Measurements from ENCODE around the gene NME9. TPM values are rescaled to one million over a fixed set of nuclear protein-coding genes. Genes with fewer than 3 reads are reported as not detected.

NME9 gene
- total RNA-seq, 4 donors from 2014 or later = 0.40 TPM; not detected in 3

GRCh38 chr3:138354376-138354775 lies 24.7 kb upstream of the NME9 start:
- Histone ChIP-seq H3K4me1 (peaks cover 48 to 60% (median 56%) of the 10 kb centered on the region in 4 donors), H3K27ac (replicated peaks in 1 of 4) (no peak overlapping the region)

GRCh38 chr3:138351916-138352550 lies 22.4 kb upstream of the NME9 start:
- TF ChIP-seq POLR2AphosphoS5 (IDR thresholded peaks at IDR 0.05) (no peak), EP300 (IDR thresholded peaks at IDR 0.05) (no peak), POLR2A (IDR thresholded peaks at IDR 0.05; ENCODE audit: low read depth) (no peak), CTCF (IDR thresholded peaks at IDR 0.05) (no peak)
- Histone ChIP-seq H3K36me3 (peaks cover 5 to 12% (median 10%) of the 10 kb centered on the region in 4 donors), H3K4me3 (no peak overlapping the region), H3K9me3 (no peaks in the 10 kb centered on the region), H3K4me1 (peaks cover 32 to 47% (median 43%) of the 10 kb centered on the region in 4 donors), H3K27ac (replicated peaks in 1 of 4) (no peak overlapping the region), H3K27me3 (no peaks in the 10 kb centered on the region)
- intact Hi-C loops (cut with DNase I) = no loop called here
- no peak for DNase-seq (ENCODE audit: extremely low spot score)
- 81% methylated on average over 2 of the region's 5 CpGs for WGBS

More at GRCh38 chr3:138354376-138354775, 24.7 kb upstream of the NME9 start:
- Histone ChIP-seq H3K4me3 (no peak overlapping the region), H3K27me3 (no peaks in the 10 kb centered on the region), H3K9me3 (no peaks in the 10 kb centered on the region), H3K36me3 (peaks cover 5 to 19% (median 10%) of the 10 kb centered on the region in 4 donors)
- intact Hi-C loops (cut with DNase I) = no loop called here
- TF ChIP-seq CTCF (IDR thresholded peaks at IDR 0.05) (no peak), EP300 (IDR thresholded peaks at IDR 0.05) (no peak), POLR2A (IDR thresholded peaks at IDR 0.05; ENCODE audit: low read depth) (no peak), POLR2AphosphoS5 (IDR thresholded peaks at IDR 0.05) (no peak)
- no peak for DNase-seq (ENCODE audit: extremely low spot score)

- TF ChIP-seq EP300 (IDR thresholded peaks at IDR 0.05) = no peak
- TF ChIP-seq CTCF (IDR thresholded peaks at IDR 0.05) = no peak
- no peak for TF ChIP-seq POLR2AphosphoS5 (IDR thresholded peaks at IDR 0.05)
- TF ChIP-seq POLR2A (IDR thresholded peaks at IDR 0.05; ENCODE audit: low read depth) = no peak
- DNase-seq (ENCODE audit: extremely low spot score) = no peak
- Histone ChIP-seq H3K36me3 (peaks cover 5 to 12% (median 10%) of the 10 kb centered on the region in 4 donors), H3K27me3 (no peaks in the 10 kb centered on the region), H3K4me1 (peaks cover 24 to 40% (median 36%) of the 10 kb centered on the region in 4 donors), H3K27ac (replicated peaks in 1 of 4) (peak overlapping the region in 1 of 4 donors; percentile 96), H3K9me3 (no peaks in the 10 kb centered on the region), H3K4me3 (no peak overlapping the region)
- intact Hi-C loops (cut with DNase I) = no loop called here
Observed at GRCh38 chr3:138351151-138351550, 21.5 kb upstream of the NME9 start.

GRCh38 chr3:138349926-138350665 lies 20.4 kb upstream of the NME9 start:
- no peaks in the 10 kb centered on the region for H3K27me3 ChIP-seq
- H3K4me3 ChIP-seq = peak overlapping the region; percentile 75 to 97 (median 88)
- peak overlapping the region; percentile 91 to 96 (median 94) for H3K27ac ChIP-seq (replicated peaks in 1 of 4)
- TF ChIP-seq POLR2A (IDR thresholded peaks at IDR 0.05; ENCODE audit: low read depth) (no peak), CTCF (IDR thresholded peaks at IDR 0.05) (no peak), POLR2AphosphoS5 (IDR thresholded peaks at IDR 0.05) (no peak), EP300 (IDR thresholded peaks at IDR 0.05) (no peak)
- intact Hi-C loops (cut with DNase I) = loop anchor here (5.0 kb wide), 1 partner anchor 42 kb away; no protein-coding TSS in a partner anchor
- H3K4me1 ChIP-seq = peaks cover 17 to 40% (median 36%) of the 10 kb centered on the region in 4 donors
- H3K9me3 ChIP-seq = no peaks in the 10 kb centered on the region
- peaks cover under 1 to 3% (median 2%) of the 10 kb centered on the region in 4 donors for H3K36me3 ChIP-seq
- WGBS = 44% methylated on average over 15 of the region's 15 CpGs
- no peak for DNase-seq (ENCODE audit: extremely low spot score)

Data from esophagus muscularis mucosa (tissue), 4 donors.